T-helper 2 cell (primary cell): ENCODE results near the gene ADAMTS14.

ENCODE experiments used
- DNase-seq, 5 experiments: peaks; one replicate each; pipeline versions ENCODE4 v3.0.0 to v3.0.0-alpha.2; 2012 to 2022

Gene ADAMTS14

DNA sequence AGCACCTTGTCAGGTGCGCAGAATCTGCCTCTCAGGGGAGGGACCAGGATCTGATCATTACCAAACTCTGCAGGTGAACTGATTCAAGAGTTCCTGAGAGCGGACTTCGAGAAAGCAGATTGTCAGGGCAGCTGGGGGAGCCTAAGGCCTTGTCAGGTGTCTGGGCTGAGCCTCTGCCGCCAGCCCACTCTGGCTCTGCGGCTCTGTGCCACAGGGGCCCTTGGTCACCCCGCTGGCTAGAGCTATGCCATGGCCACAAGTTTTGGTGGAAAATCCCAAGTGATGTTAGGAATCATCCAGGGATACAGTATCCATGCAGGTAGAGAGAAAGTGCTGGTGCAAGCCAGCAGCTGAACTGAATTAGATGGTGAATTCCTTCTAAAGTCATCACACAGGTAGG is 4.2 kb downstream of the ADAMTS14 start:
- no peak for DNase-seq

DNA sequence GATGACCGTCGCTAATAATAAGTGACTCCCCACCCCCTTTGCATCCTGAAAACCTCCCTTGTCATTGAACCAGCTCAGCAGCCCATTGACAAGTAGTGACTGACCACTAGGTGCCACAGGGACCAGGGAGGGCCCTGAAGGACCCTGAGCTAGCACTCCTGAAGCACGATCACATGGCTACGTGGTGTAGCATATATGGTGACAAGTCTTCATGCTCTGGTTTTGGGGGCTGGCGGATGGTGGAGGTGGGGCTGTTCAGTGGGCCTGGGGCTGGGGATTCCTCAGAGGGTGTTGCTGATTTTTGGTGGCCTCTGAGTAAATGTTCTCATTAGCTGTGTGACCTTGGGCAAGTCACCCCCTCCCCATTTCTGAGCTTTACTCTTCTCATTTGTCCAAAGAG is 4.7 kb downstream of the ADAMTS14 start:
- no peak for DNase-seq

DNA sequence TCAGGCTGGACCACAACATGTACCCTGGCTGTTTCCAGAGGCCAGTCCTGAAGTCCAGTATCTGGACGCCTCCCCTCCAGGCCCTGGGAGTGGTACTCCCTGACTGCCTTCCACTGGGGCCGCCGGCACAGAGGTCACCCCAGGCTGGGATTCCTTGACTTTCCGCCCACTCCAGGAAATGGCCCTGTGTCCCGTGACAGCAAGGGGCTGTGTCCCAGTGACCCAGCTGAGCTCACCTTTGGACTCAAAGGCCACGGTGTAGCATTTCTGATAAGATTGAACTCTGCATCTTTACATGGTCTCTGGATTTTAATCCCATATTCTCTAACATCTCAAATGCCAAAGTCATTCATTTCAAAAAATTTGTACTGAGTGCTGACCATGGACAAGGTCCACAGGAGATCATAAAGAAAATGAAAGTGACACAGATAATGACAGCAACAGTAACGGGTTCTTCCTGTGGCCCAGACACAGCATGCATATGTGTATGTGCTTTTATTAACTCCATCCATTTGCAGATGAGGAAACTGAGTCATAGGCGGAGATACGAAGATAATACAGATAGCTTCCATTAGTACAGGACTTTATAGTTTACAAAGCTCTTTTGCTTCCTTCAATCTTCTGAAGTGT is 5.4 kb downstream of the ADAMTS14 start:
- DNase-seq: no peak

DNA sequence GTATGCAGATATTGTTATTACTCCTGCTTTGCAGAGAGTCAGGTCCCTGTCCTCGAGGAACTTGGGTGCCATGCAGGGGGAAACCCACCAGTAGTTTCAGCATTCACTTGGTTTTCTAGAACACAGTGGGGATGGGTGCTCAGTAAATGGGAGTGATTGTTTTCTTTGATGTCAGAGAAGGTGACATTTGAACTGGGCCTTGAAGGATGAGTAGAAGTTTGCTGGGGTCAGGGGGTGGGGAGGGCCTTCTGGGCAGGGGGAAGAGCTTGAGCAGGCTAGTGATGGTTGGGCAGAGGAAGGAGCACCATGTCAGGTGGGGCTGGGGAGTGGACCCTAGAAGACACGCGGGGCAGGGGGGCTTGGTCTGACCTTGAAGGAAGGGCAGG is 5.9 kb downstream of the ADAMTS14 start:
- DNase-seq: no peak

DNA sequence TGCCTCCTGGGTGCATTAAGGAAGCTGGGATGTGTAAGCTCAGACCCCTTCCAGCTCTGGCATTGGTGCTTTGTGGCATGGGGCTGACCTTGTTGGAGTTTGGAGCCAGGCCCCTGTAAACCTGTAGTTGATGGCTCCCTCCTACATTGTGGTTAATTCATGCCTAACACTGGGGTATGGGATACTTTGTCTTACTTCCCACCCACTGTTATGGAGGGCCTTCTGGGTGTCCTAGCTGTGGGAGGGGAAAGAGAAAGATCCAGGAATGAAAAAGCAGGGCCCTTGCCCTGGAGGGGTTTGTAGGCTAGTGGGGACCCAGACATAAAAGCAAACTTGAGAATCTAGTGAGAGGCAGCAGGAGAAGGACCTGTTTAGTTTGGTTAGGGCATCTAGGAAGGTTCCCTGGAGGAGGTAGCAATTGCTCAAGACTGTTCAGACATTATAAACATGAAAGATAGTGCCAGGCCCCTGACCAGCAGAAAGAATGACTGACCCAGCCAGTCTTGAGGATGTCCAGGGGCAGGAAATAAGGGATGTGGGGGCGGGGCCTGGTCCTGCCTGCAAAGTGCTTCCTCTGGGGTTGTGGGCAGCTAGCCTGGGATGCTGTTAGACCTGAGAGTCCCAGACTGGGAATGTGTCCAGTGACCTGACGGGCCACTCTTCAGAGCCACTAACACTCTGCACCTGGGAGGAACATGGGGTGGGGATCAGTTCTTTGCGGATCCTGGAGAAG is 6.6 kb downstream of the ADAMTS14 start:
- no peak for DNase-seq

DNA sequence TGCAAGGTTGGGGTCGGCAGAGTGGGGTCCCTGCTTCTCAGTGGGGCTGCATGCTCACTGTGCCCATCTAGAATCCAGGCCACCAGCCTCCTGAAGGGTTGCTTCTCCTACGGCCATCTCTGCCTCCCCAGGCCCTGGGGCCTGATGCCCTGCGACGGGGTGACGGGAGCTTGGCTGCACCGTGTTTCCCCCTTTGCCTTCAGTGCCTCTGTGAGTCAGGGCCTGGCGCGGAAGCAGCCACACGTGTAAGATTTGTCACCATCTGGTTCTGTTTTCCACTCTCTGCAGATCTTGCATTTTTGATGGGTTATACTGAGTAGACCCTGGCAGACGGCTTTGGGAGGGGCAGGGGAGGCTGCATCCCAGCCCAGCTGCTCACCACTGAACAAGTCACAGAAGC is 7.2 kb downstream of the ADAMTS14 start:
- DNase-seq: no peak

DNA sequence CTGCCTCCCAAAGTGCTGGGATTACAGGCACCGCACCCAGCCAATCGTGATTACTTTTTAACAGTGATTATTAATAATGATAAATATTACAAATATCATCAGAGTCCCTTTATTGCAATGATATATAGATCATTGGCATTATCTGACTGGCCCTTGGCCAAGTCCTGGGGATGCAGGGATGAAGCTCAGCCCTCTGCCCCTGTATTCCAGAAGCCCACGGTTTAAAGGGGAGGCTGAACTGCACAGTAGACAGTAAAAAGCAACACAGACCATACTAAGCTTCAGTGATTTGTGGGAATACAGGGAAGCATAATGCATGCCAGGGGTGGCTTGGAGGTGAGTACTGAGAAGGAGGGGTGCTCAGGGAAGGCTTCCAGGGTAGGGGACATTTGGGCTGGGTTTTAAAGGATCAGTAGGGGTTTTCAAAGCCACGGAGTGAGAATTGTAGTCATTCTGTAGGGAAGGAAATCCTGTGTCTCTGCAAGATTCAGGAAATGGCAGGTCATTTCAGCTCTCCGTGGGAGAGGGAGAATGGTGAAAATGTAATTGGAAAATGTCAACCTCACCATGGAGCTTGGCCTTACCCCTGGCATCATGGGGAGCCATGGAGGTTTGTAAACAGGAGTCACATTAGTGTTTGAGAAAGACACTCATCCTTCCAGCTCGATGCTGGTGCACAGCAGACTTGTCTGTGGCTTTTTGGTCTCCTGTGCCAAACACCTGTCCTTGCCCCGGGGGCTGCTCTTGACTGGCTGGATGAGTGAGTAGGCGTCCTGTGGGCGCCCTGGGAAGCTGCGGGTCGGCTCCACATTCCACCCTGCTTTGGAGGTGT is 8.8 kb downstream of the ADAMTS14 start:
- DNase-seq: no peak

DNA sequence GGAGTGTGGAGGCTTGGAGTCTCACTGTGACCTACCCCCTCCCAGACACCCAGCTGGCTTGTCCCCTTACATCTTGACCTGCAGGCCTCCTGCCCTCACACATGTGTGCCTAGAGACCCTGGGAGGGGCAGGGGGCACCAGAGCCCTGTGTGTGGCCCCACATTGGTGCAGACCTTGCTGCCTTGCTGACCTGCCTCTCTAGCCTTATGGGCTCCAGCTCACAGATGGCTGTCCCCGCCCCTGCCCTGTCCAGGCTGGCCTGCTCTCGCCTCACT is 9.4 kb downstream of the ADAMTS14 start:
- no peak for DNase-seq

DNA sequence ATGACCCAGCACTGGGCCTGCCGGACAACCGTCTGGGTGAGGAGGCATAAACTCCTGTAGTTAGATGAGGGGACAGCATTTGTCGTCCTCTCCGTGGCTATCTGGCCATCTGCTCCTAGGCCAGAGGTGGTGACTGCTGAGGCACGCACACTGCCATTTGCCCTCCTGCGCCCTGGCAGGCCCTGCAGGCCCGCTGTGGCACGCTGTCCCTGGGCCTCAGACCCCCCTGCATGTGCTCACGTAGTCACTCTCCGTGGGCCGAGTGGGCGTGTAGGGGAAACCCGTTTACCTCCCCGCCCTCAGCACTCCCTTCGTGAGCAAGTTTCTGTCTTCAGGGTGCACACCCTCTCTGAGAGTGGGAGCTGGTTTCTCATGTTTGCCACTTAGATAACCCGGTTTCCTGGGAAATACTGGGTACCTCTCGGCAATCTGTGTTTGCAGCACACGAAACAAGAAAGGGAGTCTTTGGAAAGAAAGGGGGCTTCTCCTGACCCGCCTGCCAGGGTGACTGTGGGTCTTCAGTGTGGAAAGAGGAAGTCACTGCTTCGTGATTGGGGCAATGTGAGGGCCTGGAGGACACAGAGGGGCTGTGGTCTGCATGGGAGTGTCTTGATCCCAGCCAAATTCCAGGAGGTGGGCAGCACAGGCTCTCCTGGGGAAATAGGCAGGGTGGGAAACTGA is 10.8 kb downstream of the ADAMTS14 start:
- no peak for DNase-seq

DNA sequence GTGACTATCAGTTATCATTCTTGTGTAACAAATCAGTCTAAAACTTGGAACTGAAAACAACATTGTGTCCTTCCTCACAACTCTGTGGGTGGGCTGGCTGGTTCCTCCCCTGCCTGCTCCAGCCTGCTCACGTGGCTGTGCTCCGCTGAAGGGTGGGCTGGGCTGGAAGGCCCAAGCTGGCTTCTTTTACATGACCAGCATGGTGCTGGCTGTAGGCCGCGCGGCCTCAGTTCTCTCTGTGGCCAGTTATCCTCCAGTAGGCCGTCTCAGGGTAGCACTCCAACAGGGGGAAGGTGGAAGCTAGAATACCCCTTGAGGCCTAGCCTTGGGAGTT is 11.3 kb downstream of the ADAMTS14 start:
- DNase-seq: no peak

DNA sequence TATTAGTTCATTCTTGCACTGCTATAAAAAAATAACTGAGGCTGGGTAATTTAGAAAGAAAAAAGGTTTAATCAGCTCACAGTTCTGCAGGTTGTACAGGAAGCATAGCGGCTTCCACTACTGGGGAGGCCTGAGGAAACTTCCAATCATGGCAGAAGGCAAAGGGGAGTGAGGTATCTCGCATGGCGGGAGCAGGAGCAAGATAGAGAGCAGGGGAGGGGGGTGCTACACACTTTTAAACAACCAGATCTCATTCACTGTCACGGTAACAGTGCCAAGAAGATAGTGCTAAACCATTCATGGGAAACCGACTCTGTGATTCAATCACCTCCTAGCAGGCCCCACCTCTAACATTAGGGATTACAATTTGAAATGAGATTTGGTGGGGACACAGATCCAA is 11.6 kb downstream of the ADAMTS14 start:
- no peak for DNase-seq

DNA sequence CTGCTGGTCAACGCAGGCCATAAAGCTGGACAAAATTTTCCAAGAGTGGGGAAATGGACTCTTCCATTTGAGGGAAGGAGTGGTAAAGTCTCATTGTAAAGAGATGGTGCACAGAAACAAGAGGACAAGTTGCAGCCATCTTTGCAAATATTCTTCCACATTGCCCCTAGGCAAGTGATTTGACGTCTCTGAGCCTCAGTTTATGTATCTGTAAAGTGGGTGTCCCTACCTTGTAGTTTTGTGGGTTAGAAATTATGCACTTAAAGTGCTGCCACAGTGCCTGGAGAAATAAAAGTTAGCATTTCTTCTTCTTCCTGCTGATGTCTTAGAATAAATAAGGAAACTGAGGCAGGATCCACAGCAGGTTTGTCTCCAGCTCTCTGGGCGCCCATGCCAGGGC is 12.1 kb downstream of the ADAMTS14 start:
- DNase-seq: no peak

DNA sequence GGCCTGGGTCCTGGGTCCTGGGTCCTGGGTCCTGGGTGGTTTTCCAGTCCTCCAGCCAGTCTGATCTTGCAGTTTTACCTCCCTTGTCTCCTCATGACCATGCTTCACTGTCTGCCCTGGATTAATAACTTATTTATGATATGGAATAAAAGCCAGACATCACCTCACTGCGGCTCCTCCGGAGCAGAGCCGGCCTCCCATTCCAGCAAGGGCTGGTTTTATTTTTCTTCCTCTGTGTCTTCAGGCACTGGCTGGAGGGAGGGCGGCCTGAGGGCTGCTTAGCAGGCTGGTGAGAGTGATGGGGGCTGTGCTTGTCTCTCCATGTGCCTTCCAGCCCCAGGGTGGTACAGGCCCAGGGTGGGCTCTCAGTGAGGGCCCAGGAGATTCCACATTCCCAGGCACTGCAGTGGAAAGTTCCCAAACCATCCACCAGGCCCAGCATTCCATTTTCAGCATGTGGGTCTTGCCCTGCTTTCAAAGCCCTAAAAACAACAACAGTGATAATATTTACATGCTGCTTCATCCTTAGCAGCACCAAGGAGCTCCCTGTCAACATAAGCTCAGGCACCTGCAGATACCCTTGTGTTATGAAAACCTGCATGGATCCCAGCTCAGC is 12.6 kb downstream of the ADAMTS14 start:
- no peak for DNase-seq

DNA sequence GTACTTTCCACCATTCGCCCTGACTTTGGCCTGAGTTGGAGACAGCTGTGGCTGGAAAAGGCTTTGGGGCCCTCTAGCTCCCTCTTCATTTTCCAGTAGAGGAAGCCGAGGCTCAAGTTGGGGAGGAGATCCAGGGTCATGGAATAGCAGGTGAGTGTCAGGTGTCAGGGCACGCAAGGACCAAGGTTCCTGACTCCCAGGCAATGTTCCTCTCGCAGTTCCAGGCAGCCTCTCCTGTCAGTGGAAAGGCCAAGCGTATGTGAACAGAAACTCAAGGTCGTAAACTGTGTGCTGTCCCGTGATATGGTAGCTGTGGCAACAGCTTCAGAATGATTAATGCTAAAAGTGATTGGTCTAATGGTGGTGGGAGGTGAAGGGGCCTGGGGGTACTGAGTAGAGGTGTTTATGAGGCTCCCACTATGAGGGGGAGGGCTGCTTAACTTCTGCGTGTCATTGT is 13.2 kb downstream of the ADAMTS14 start:
- no peak for DNase-seq

DNA sequence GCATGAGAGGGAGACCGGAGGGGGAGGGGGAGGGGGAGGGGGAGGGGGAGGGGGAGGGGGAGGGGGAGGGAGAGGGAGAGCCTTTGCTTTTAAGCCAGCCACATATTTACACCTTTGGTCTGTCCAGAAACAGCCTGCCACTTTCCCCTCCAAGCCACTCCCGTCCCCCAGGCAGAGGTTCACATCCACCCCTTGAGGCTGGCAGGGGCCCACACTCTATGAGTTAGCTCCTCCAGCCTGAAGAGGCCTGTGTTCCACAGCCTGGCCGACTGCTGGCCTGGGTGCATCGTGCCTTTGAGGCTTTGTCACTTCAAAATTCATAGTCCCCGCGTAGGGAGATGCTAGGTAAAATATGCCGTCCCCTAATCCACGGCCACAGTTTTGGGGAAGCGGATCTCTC is 16.5 kb downstream of the ADAMTS14 start:
- DNase-seq: no peak

DNA sequence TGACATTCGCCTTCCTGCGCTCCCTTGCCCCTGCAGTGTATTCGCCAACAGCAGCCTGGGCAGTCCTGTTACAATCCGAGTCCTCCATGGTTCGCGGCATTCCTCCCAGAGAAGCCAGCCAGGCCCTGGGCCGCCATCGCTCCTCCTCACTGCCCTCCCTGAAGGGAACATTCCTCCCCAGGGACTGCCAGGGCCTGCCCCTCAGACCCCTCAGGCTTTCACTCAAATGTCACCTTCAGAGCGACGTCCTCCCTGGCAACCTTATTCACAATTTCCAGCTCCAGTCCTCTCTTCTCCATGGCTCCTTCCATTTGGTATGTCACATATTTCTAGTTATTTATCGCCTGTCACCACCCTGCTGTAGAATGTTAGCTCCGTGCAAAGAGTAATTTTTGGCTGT is 17.4 kb downstream of the ADAMTS14 start:
- no peak for DNase-seq

DNA sequence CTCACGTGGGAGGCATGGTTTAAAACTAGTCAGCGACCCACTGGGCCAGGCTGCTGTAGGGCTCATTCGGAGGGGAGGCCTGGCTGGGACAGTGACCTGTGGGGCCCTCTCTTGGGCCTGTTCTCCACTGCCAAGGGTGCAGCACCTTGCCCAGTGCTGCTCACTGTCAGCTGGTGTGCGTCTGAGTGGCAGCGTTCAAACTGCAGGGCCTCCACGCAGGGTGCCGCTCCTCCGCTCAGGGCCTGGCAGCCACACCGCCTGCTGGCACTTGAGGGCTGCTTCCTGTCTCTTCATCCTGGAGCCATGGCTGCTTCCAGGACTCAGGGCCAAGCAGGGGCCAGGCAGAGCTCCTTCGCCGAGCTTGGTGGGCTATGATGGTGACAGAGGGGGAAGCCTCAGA is 18.3 kb downstream of the ADAMTS14 start:
- DNase-seq: no peak

DNA sequence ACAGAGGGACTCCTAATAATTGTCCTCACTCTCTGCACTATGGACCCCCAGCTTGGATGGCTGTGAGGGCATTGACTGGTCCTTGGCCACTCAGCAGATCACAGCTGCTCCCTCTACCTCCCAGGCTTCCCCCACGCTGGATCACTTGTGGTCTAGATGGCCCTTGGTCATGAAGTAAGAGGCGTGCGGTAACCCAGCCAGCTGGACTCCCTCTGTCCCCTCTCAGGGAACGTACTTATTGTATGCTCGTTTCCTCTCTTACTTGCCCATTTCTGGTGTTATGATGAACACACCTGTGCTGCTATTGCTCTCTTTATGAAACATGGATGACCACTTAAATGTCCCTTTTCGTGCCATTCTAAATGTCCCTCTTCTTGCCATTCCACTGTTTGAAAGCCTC is 19.3 kb downstream of the ADAMTS14 start:
- DNase-seq: no peak

DNA sequence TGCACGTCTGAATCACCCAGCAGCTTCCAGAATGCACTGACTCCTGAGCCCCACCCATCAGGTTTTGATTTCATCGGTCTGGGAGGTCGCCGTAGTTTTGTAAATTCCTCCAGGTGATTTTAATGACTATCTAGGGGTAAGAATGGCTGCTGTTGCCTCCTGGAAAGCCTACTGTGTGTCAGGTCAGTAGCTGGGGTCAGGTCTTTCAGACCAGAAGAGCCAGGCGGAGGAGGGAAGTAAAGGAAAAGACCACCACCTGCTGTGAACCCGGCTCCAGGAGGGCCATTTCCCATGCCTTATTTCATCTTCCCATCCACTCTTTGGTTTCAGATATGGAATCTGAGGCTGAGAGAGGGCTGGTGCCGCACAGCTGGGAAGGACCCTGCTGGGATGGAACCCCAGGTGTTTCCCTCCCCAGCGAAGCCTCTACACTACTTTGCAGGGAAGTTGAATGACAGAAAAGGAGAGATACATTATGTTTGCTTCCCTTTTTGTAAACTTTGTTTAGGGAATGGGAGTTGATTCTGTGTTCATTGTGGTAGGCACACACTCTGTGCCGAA is 19.8 kb downstream of the ADAMTS14 start:
- DNase-seq: no peak

DNA sequence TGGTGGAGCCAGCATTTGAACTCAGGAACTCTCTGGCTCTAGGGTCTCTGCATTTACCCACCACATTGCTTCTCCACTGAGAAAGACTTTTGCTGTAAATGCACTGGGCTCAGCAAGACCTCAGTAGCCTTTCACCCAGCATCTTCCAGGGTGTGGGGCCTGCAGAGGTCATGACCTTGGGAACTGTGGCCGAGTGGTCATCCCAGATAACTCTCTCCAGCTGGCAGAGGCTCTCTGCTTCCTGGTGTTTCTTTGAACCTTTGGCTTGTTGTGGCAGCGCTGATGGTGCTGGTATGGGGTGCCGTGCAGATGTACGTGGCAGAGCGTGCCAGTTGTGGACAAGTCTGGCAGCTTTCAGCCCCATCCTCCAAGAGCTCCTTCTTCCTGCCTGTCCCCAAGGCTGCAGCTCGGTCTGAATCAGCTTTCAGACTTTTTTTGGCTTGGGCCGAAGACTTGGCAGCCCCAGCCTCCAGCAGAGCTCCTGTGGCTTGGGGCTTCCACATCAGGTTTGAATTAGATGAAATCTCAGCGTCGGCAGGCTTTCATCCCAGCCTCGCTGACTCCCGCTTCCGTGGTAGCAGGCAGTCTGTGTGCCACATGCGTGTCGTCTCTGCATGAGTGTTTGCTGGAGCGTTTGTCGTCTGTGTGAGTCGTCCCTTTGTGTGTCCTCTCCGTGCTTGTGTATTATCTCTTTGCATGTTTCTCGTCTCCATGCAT is 21.5 kb downstream of the ADAMTS14 start:
- DNase-seq: no peak

DNA sequence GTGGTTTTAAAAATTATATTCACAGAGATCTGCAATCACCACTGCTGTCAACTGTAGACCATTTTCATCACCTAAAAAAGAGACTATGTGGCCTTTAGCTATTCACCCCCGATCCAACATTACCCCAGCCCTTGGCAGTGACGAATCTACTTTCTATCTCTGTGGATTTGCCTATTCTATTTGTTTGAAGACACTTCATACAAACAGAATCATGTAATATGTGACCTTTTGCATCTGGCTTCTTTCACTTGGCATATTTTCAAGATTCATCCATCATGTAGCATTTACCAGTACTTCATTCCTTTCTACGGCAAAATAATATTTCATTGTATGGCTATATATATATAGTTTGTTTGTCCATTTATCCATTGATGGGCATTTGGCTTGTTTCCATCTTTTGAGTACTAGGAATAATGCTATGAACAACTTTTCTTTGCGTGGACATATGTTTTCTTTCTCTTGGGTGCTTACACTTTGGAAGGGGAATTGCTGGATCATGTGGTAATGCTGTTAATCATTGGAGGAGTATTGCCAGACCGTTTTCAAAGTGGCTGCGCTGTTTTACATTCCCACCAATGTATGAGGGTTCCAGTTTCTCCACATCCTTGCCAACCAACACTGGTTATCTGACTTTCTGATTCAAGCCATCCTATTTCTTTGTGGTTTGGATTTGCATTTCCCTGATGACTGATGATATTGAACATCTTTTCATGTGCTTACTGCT is 22.3 kb downstream of the ADAMTS14 start:
- DNase-seq: no peak
